HG03558 (cell line): ENCODE results near the gene NCAPD3.
A peak's percentile ranks its signal among the peaks of the same experiment; 100 is the strongest.

Experiments
- ATAC-seq: cut with Tn5 transposase; IDR thresholded peaks from one replicate; pipeline ENCODE4 v1.9.1; 2021; ENCODE audit warnings: moderate number of reproducible peaks; ENCODE audit not compliant: unreplicated experiment; ENCODE audit errors: extremely low read depth

Gene NCAPD3

DNA sequence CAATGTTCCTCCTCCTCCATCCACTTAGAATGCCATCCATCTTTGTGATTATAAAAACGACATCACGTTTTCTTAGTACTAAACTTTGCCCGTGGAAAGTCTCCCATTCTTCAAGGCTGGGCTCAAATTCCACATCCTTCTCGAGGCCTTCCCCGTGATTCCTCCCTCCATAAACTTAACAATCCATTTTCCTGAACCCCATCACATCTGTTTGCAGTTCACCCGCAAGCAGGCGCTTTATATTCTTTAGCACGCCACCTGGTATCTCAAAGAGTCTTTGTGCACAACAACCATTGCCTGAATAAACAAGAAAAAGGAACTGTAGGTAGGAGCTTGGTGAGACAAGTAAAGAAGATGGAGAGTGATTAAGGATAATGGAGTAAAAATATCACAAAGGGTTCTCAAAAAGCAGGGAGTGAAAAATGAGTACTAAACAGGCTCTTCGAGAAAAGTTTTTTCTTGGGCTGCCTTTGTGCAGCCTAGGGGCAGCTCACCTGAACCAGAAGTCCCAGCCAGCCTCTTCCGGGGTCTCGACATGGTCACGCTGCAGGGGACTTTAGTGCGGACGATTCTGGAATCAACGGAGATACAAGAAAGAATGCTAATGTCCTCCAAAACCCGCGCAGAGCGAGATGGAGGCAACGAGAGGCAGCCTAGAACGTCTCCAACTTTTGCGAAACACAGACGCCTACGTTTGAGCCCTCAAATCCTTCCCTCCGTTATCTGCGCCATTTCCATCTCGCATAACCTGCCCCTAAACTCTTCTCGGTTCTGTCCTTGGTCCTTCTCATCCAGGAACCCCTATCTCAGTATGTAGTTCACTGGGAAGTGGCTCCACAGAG, 28.8 kb upstream of the NCAPD3 start:
- peak; percentile 16 for ATAC-seq

DNA sequence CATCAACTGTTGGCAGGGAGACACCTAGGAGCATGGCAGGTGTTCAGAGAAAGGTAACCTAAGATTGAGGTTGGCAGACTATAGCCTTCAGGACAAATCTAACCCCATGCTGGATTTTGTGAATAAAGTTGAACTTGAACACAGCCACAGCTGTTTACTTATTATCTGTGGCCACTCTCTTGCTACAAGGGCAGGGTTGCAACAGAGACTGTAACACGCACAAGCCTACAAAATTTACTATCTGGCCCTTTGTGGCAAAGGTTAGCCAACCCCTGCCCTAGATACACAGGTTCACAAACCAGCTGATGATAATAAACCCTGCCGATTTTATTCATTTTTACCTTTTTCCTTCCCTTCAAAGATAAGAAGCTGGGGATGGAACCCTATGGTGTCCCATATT, 26.9 kb upstream of the NCAPD3 start:
- no peak for ATAC-seq

- no peak for ATAC-seq
These were observed 26.5 kb upstream of the NCAPD3 start for GRCh38 chr11:134250246-134250645.

DNA sequence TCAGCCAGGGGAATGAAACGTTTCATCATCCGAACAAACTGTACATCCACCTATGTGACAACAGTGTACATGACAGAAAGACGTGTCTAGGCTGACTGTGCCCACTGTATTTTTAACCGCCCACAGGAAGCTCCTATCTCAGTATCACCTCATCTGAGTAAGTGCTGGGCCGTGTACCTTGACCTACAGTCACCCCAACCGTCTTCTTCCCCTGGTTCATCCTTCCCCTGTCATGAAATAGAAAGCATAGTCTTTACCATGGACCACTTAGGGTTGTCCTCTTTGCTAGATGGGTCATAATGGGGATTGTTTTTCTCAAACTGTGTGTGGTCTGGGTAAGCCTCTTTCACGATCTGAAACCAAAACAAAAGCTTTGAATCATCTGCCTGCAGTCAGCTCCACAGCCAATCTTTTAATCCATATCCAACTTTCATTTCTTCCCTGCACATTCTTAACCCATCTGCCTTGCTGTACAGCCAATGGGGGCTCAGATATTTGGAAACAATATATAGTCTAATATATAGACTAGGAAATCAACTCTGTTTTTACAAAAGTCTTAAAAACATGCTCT, 25.2 kb upstream of the NCAPD3 start:
- no peak for ATAC-seq

DNA sequence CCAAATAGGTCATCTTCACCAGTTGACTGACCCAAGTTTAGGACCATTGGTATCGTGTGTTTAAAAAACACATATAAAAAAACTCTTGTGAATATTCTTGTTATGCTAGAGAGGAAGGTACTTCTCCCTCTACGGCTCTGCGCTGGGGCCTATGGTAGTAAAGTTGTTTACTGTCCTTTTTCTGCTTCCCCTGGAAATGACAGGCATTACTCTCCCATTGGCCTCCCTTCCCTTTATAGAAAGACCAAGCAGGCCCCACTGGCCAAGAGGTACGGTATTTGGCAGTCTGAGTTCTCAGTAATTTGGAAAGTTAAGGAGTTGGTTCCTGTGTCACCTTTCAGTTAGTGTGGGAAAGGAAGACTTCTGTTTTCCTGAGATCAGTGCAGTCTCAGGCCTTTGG, 22.9 kb upstream of the NCAPD3 start:
- ATAC-seq = no peak

GRCh38 chr11:134246100-134246499, 22.3 kb upstream of the NCAPD3 start:
- ATAC-seq = no peak

DNA sequence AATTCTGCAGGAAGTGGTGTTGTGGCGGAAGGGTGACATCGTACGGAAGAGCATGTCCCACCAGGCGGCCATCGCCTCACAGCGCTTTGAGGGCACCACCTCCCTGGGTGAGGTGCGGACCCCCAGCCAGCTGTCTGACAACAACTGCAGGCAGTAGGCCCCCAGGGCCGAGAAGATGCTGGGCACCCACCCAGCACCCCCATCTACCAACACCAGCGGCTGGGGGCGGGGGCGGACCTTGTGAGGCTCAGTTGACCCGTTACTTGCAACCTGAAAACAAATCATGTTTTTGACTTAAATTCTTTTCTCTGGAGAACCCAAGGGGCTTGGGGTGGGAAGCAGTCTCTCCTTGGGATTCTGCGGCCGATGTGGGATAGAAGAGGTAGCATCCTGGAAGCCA, 21.7 kb upstream of the NCAPD3 start:
- ATAC-seq = no peak

- ATAC-seq = peak; percentile 70
These were observed 20.8 kb upstream of the NCAPD3 start for GRCh38 chr11:134244593-134244992.

GRCh38 chr11:134243913-134244312, 20.1 kb upstream of the NCAPD3 start:
- ATAC-seq = no peak

DNA sequence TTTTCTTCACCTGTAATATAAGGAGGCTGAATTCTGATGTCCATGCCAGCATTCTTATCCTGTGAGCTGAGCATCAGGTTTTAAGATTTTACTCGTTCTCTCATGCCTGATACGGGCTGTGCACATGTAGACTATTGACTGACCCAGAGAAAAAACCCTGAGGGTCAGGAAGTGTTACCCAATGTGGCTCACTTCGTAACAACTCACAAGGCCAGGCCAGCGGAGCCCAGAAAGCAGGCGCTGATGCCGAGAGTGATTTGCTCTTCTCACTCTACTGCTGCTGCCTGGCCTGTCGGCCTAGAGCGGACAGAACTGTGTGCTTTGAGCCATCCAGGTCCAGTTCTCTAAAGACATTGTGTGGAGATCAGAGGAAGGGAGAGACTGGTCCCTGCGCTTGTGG, 18.6 kb upstream of the NCAPD3 start:
- ATAC-seq = no peak

DNA sequence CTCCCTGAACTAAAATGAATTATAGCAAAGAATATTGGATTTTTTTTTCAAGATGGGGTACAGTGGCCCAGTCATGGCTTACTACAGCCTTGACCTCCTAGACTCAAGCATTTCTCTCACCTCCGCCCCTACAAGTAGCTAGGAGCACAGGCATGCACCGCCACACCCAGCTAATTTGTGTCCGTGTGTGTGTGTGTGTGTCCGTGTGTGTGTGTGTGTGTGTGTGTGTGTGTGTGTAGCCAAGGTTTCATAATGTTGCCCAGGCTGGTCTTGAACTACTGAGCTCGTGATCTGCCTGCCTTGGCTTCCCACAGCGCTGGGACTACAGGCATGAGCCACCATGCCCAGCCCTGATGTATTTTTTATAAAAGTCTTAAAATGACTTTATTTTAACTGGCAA, 16.8 kb upstream of the NCAPD3 start:
- no peak for ATAC-seq

DNA sequence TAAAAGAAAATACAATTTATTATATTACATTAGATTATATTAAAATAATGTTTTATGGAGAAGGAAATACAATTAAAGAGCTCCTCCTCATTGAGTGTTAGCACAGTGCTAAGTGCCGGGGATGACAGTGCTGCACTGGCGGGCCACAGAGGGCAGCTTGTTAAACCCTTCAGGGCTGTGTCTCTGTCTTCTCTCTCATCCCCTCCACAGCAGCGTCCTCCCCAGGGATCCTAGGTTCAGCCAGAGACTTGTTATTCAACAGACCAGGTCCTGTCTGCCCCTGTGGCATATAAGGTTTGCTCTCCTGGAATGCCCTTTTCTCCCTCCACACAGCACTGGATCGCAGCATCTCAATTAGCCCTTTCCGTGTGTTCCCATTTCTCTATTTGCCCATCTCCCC, 15.2 kb upstream of the NCAPD3 start:
- ATAC-seq = no peak

DNA sequence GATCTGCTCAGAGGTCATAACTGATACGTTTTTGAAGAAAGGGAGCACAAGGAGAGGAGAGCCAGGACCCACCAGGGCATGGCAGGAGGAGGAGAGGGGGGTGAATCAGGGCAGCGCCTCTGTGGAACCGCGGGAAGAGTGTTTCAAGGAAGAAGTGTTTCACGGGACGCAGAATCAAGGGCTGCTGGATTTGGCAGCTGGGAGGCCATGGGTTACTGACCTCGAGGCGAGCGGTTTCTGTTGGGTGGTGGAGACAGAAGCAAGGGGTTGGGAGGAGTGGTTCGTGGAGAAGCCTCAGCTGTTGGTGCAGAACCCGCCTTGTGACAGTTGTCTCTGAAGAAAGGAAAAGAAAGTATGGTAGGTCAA, 13.8 kb upstream of the NCAPD3 start:
- ATAC-seq = no peak

DNA sequence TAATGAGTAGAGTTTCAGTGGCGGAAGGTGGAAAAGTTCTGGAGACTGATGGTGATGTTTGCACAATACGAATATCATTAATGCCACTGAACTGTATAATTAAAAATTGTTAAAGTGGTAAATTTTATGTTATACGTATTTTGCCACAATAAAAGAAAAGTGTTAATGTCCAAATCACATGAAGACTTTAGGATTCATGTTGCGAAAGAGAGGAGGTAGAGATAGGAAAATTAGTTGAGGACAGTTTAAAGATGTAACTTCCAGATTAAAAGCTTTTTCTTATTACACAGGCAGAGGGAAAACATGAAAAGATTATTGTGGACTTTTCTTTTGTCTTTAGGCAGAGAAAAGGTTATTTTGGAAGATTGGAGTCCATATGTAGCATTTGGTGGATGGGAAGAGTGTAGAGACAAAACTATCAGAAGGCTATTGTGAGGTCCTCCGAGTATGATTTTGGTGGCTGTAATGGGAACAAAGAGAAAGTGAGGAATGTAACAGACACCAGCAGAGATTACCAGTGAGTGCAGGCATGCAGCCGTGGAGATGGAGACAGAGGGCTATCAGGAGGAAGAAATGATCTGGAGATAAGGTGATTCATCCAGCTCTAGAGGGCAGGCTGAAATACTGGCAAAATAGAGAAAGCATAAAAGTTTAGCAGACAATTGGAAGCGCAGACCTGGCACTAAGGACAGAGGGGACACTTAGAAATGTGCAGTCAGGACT, 13.2 kb upstream of the NCAPD3 start:
- no peak for ATAC-seq

GRCh38 chr11:134235399-134235798, 11.6 kb upstream of the NCAPD3 start:
- no peak for ATAC-seq

GRCh38 chr11:134233729-134234179, 10.0 kb upstream of the NCAPD3 start:
- no peak for ATAC-seq

- ATAC-seq = no peak
These were observed 8.3 kb upstream of the NCAPD3 start for GRCh38 chr11:134231958-134232659.

- no peak for ATAC-seq
These were observed 6.6 kb upstream of the NCAPD3 start for GRCh38 chr11:134230339-134230738.

GRCh38 chr11:134229126-134229790, 5.5 kb upstream of the NCAPD3 start:
- no peak for ATAC-seq

DNA sequence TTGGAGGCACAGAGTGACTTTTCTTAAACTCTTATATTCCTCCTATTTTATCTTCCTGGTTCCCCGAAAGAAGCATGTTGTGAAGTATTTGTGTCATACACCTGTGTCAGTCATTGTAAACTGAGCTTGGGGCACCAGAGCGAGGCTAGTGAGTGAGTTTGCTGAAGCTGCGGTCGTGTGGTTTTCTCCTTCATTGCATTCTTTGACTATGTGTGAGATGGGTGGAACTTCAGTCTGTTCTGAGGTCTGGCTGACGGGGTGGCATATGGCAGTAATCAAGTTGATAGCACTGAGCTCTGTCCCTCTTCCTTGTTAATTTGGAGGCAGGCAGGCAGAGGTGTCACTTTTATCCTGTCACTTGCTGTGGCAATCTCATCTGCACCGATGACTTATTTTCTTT, 4.9 kb upstream of the NCAPD3 start:
- peak; percentile 32 for ATAC-seq
